ENCODE data around the gene PCYT2.

Gene PCYT2

GRCh38 chr17:81869221-81870130 lies 41.7 kb downstream of the PCYT2 start:
- peak; percentile 40 for DNase-seq

- no peak for DNase-seq
Observed at GRCh38 chr17:81868674-81869220, 42.5 kb downstream of the PCYT2 start.

- DNase-seq, result no peak
Observed at GRCh38 chr17:81867991-81868673, 43.1 kb downstream of the PCYT2 start.

GRCh38 chr17:81867170-81867990 lies 43.8 kb downstream of the PCYT2 start:
- no peak for DNase-seq

GRCh38 chr17:81866440-81867169 lies 44.6 kb downstream of the PCYT2 start:
- DNase-seq, result no peak

- DNase-seq, result no peak
Observed at GRCh38 chr17:81865733-81866439, 45.3 kb downstream of the PCYT2 start.

GRCh38 chr17:81865358-81865732 lies 45.9 kb downstream of the PCYT2 start:
- DNase-seq, result no peak

- no peak for DNase-seq
Observed at GRCh38 chr17:81863833-81864768, 47.1 kb downstream of the PCYT2 start.

GRCh38 chr17:81863123-81863675 lies 48.0 kb downstream of the PCYT2 start:
- no peak for DNase-seq

- peak; percentile 100 for DNase-seq
Observed at GRCh38 chr17:81860756-81861568, 50.2 kb downstream of the PCYT2 start.

- DNase-seq, result no peak
Observed at GRCh38 chr17:81859906-81860755, 51.1 kb downstream of the PCYT2 start, which contains the start of gene P4HB. TSS of gene P4HB (minus strand) at chr17:81860535. CDS start at chr17:81860471, 64 bp downstream.

- no peak for DNase-seq
Observed at GRCh38 chr17:81858967-81859905, 52.0 kb downstream of the PCYT2 start.

- DNase-seq, result no peak
Observed at GRCh38 chr17:81858170-81858966, 52.8 kb downstream of the PCYT2 start.

- no peak for DNase-seq
Observed at GRCh38 chr17:81854974-81855774, 56.0 kb downstream of the PCYT2 start.

- no peak for DNase-seq
Observed at GRCh38 chr17:81852237-81852636, 59.0 kb downstream of the PCYT2 start.

Data from stimulated activated naive CD4-positive, alpha-beta T cell treated with Interleukin-2 at 50 U/mL for 16 hours (primary cell).